Left lobe of liver (tissue), 2 donors: ENCODE results near the gene ACP1. TPM values are rescaled to one million over a fixed set of nuclear protein-coding genes. Genes with fewer than 3 reads are reported as not detected.

Experiments used
- ATAC-seq: fragments of 200-7000 bp; cut with Tn5 transposase; one replicate; pipeline ENCODE4 v1.9.1; 2020; ENCODE audit warnings: mild to moderate bottlenecking, moderate library complexity
- DNase-seq: peaks from one replicate; pipeline ENCODE4 v3.0.0-alpha.2; 2020; ENCODE audit warnings: low spot score
- total RNA-seq: library from RNA; stranded (reverse); gene quantifications from one replicate; pipeline ENCODE4 v1.2.1, GENCODE V29; 2021
- donor health status: DM: no; HTN: no; CAD: no; lungs with moderate emphysema.
- donor health status: DM: no; HTN: yes; CAD: no.

Gene ACP1
- 58.7 TPM for total RNA-seq

DNA sequence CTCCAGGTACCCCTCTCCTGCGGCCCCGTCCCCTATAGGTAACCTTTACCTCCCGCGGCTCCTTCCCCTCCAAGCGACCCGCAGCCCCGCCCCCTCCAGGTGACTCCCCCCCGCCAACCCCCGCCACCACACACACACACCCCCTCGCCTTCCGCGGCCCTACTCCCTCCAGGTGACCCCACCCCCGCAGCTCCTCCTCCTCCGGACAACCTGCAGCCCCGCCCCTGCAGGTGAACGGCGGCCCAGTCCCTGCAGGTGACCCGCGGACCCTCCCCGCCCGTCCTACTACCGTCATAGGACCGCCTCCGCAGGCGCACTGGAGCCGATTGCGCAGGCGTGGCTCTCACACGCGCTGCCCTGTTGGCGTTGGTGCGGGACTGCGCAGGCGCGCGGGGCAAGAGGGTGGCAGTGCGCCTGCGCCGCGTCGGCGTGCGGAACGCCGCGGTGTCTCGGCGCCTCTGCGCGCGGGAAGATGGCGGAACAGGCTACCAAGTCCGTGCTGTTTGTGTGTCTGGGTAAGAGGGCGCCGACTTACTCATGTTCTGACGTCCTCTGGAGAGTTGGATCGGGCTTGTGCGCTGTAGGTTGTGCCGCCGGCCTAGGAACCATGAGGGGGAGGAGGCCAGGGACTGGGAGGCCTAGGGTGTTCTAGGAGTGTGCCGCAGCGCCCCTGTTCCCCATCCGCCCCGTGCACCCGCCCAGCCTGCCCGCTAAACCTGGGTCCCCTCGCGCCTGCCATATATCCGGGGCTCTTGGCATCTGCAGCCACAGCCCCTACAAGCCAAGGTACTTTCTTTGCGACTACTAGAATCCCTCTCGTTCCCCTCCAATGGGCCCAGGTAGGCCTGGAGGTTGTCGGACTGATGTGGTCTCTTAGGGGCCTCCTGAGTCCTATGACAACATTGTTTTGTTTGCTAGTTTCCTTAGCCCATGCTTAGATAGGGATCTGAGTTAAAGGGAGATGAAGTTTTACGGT lies at the start of gene ACP1:
TSS of gene ACP1 (plus strand) at position 455 of the 976 bp plus-strand sequence. CDS start at position 473, 18 bp downstream.
- DNase-seq (peak; percentile 97), ATAC-seq (peak; percentile 92)

DNA sequence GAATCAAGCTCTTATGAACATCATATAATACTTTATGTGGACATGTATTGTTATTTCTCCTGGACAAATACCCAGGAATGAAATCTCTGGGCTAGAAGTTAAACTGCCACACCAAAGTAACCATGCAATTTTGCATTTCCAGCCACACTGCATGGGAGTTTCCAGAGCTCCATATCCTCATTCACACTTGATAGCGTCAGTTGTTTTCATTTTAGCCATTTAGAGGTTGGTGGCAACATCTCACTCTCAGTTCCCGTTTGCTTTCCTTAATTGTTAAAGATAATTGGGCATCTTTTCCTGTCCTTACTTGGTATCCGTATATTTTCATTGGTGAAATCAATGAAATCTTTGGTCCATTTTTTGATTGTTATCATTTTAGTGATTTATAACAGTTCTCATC lies 48.7 kb upstream of the ACP1 start:
- ATAC-seq (no peak), DNase-seq (no peak)

DNA sequence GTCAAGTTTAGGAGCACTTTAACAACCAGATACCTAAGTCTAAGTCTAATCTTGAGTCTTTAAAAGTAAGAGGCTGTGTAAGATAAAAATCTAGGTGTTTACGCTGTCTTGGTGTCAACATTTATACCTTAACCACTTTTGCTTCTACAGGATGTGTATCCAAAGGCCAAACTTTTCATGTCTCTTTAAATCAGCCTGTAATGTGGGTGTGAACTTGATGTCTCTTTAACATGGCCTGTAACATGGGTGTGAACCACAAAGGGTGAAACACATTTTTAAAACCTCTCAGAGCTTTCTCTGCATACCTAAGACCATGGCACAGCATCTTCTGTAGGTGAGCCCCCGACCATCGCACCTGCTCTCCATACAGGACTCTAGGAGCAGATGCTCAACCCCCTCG lies 41.3 kb upstream of the ACP1 start:
- no peak for ATAC-seq
- no peak for DNase-seq

DNA sequence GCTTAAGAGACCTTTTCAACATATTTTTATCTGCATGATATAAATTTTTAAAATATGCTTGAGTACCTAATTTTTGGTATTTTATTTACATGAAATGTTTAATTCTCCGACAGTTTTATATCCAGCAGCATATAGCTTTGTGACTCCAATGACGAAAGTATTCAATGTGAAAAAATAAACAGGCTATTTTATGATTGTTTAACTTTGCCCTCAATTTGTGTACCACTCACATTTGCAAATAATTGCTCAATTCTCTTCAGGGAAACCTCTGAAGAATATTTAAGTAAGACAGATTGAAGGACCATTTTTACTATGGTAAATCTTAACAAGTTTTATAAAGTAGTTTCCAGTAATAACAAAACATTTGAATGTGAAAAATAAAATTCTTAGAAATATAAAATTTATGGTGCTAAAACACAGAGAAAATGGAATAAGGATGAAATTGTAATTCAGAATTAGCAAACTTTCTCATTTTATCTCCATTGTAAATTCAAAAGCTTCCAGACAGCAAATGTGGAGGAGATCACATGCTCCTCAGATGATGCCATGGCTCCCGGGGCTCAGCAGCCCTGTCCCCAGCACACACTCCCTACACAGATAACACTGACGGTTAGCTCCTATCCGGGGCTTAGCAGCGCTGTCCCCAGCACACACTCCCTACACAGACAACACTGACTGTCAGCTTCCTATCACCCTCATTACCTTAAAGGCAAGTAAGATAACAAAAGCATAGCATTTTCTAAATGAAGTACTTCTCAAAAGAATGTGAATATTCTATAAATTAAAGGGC lies 40.6 kb upstream of the ACP1 start:
- ATAC-seq (peak; percentile 34), DNase-seq (no peak)

DNA sequence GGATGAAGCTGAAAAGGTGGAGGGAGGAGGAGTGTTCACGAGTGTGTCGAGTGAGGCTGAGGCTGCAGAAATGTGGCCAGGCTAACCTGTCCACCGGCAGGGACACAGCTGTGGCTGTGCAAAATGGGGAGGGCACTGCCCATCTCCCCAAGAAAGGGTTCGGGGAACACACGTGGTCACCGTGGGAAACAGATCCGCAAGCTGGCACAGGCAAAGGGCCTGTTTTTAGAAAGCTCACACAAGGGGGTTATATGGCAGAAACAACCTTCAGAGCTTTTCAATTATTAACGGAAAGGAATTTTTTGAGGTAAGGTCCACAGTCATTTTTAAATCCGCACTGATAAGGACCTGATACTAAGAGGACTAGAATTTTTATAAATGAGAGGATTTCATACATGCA lies 36.6 kb upstream of the ACP1 start:
- ATAC-seq (no peak), DNase-seq (no peak)

DNA sequence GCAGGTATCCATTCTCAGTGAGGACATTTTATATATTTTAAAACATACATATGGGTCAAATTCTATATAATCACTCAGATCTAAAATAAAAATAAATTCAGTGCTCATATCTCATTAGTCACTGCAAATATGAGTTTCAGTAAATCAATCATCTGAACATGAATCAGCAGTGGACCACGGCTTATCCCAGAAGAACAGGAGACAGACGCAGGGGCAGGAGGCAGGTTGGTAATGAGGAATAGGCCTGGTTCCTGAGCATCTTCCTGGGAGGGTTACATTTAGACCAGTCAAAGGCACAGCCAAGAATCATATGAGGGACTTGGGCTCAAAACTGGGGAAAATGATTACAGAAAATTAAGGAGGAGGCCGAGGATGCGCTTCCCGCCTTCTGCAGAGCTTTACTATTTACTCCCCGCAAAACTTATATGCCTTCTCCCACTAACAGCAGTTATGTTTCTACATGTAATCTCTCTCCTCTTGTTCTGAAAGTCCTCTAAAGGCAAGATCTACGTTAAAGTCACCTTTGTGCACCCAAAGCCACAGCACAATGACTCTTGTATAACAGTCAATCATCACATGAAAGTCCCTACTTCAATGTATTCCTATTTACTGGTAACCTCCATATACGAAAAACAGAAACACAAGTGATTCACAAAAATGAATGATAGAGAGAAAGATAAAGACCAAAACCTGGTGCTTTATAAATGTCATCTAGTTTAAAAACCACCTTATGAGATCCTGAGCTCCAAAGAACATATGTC lies 36.0 kb upstream of the ACP1 start:
- ATAC-seq (no peak), DNase-seq (no peak)

DNA sequence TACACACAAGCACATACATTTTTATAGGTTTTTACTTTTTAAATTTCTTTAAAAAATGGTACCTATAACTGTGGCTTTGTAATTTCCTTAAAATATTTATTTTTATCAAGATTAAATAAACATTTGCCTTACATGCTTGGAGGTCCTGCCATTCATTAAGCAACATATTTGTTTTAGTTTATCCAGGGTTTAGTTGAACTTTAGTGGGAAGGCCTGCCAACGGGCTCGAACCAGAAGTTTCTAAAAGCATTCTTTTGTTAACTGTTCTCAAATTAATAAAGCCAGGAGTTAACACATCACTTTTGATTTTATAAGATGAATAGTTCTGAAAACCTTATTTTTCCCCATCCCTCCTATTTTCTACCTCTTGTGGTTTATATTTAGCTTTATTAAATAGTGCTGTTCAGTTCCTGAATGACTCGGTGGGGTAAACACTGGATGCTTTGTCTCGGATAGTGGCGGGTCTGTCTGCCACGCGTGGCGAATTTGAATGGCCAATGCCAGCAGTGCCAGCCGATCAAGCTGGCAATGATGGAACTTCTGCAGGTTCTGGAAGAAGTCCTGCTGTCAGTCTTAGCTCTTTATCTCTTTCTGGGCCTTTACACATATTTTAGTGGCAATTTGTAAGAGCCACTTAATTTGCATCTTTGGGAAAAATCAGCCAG lies 33.1 kb upstream of the ACP1 start:
- peak; percentile 57 for DNase-seq
- ATAC-seq, result peak; percentile 84

DNA sequence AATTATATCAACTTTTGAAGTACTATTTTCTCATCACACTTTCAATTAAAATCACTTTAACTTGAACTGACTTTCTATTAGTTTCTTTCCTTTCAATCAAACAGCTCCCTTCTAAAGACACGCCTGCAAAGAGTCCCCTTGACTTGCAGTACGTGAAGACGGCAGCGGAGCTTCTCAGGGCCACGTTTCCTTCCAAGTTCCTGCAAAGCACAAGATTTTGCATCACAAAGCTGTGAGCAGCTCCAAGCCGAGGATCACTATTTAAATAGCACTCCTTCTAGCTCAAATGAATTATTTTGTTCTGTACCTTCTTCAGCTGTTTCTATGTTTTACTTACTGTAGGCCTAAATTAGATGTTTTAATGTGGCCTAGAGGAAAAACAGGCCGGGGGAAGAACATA lies 31.7 kb upstream of the ACP1 start:
- DNase-seq, result no peak
- no peak for ATAC-seq

DNA sequence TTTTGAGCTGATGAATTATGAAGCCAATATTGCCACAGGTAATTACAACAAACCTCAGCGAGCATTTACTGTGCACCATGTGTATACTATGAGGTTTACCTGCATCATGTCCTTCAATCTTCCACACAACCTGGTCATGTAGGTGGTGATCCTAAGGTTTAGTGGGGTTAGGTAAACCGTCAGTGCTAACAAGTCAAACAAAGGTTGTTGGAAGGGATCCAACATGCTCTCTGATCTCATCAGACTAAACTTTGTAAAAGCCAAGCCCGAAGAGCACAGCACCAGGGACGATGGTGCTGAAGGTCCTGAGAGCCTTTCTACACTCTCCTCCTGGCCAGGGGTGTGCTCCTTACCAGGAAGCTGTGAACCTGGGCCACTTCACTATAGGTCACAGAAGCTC lies 30.3 kb upstream of the ACP1 start:
- DNase-seq (no peak), ATAC-seq (peak; percentile 80)

DNA sequence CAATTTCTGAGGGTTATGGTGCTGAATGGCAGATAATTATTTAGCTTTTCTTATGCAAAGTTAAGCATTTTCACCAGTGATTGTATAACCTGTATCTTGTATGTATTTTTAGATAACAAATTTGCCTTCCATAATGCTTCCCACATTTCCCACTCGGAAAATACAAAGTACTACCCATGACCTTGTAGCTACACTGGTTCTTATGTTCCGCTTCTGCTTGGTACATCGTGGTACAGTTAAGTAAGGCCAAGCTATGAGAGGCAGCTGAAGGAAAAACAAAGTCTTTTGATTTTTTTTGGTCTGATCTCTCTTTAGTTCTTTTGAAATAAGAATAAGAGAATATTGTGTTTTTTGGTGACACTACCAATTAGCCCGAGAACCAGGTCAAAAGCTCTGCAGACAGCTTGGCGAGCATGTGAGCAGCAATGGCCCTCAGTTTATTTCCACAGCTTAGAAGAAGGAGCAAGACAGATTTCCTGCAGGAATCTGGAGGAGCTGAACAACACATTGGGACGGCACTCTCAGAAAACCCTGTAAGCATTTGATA lies 27.7 kb upstream of the ACP1 start:
- ATAC-seq (no peak), DNase-seq (no peak)

DNA sequence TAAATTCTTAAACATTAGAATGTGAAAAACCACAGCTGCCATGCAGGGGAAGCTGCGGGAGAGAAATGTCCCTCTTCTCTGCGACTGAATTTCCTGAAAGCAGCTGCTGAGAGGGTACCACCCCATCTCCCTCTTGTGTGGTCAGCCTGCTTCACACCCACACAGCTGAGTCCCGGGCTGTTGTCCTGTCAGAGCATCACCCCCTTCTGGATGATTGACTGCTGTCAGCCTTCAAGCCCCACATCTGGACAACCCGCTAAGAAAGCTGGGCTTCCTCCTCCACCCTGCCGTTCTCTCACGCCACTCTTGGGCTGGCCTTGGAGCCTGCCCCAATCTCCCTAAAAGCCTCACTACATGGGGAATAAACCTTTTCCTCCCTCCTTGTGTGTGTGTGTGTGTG lies 26.9 kb upstream of the ACP1 start:
- DNase-seq (no peak), ATAC-seq (no peak)

DNA sequence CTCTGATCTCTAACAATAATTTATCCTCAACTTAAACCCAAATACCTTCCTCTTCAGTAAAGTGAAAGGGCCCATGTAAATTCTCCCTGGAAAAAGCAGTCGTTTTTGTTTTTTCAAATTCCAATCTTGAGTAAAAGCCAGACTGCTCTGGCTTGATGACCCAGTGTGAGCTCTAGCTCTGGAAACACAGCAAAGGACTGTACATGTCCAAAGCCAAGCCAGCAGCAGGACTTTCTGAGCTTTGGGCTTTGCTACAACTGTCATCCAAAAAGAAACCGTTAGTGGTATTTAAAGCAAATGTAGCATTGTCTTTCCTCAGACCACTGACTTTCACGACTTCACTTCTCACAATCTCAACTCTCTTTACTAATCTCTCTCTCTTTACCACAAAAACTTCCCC lies 26.3 kb upstream of the ACP1 start:
- no peak for ATAC-seq

DNA sequence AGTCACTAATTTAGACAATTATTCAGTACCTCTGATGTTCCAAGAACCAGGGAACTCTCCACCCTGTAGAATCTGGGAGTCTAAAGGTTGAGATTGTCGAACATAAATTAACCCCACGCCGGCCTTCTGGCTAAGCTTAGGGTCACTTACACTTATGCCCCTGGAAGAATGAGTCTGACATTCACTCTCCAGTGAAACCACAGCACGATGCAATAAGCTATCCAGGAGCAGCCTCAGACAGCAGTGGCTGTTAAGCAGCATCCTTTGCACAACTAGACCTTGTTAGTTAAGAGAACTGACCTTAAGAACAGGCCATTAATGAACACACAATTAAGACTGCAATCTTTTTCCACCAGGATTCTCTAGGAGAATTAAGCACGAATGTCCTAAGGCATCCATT lies 25.9 kb upstream of the ACP1 start:
- ATAC-seq (no peak), DNase-seq (no peak)

More for the DNA sequence above, 26.3 kb upstream of the ACP1 start:
- DNase-seq, result no peak

DNA sequence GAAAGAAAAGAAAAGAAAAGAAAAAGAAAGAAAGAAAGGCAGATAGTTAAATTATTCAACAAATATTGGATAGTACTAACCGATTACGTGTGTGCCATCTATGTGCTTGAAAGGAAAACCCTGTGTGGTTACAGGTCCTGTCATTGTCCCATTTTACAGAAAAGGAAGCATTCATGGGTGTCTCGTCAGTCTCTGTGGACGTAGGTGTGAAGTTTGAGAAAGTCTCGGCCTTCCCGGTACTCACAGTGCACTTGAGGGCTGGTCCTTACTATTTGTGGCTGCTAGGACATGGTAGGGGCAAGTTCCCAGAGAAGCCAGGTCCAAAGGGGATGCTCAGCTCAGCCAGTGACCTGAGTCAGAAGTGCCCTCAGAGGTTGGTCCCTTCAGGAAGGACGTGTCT lies 20.2 kb upstream of the ACP1 start:
- no peak for ATAC-seq
- DNase-seq, result no peak

DNA sequence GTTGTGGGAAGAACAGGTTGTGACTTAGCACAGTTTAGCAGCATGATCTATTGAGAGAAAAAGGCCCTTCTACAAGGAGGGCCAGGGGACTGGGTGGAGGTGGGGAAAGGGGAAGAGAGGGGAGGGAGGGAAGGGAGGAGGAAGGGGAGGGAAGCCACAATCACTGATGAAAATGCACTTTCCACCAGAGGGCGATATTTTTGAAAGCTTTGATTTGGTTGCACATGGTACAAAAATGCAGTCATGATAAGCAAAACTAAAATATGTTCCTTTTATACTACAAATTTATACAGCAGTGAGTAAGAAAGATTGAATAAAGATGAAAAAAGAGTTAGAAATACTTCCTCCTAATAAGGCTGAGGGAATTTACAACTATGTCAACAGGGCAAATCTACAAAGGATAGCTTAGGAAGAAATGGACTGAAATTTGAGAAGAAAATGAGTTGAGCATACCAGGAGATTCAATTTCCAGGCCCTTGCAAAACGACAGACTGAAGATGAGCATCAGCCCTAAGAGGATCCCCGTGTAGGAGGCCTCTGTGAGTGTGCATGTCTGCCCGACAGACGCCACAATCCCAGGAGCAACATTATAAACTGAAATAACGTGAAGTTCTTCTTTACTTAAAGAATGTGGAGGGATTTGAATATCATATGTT lies 18.1 kb upstream of the ACP1 start:
- ATAC-seq (peak; percentile 89), DNase-seq (no peak)

DNA sequence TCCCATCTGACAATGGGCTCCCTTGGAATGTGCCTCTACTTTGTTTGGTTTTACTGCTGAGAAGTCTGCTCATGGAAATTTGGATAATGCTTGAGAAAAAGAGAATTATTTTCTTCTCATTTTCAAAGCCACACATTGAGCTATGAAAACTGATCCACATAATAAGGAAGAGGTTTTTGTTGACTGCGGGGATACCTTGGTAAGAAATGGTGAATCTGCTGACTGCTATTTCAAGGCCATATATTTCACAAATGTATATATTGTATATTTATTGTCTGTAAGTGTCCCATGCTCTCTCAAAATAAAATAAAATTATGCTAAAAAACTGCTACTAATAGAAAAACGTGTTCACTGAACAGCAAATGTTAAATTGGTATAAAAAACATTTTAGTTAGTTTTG lies 16.0 kb upstream of the ACP1 start:
- no peak for DNase-seq
- ATAC-seq, result no peak

DNA sequence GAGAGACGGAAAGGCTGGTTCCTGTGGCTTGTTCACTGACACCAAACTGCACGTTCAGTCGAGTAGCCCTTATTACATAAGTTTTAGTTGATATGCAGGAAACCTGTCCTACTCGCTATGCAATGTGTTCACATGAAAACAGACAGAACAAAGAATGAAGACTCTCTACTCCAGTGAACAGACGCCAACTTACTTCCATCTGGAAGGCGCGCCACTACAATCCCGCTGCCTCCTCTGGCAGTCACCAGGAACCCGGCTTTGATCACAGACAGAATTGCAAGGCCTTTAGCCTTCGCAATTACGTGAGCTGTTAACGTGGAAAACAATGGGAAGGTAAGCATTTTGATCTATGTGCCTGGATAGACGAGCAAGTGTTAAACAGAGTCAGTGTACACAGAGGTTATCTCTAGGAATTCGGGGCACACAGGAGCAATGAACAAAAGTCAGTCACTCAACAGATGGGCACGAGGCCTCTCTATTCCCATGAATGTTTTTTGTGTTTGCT lies 15.2 kb upstream of the ACP1 start:
- ATAC-seq (no peak), DNase-seq (no peak)

DNA sequence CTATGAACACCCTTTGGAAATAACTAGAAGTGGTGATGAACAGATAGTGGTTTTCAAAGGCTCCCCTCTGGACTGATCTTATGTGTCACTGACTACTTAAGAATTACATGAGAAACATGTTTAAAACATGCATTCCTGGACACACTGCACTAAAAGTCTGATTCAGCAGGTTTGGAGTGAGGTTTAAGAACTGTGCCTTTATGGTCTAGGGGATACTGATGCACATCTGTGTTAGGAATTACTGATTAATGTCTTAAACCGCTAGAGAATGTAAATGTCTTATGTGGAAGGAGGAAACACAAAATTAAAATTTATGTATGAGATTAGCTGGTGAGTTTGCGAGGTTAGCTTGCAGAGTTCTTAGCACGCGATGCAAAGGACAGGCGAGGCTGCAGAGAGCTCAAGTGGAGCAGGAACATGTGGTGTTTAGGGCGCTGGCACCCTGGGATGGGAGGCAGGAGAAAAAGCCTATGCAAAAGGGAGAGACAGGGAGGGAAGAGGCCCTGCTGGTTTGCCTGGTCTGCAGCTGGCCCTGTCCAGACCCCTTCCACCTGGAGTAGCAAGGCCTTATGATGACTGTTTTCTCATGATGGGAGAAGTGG lies 12.6 kb upstream of the ACP1 start:
- DNase-seq (no peak), ATAC-seq (no peak)

DNA sequence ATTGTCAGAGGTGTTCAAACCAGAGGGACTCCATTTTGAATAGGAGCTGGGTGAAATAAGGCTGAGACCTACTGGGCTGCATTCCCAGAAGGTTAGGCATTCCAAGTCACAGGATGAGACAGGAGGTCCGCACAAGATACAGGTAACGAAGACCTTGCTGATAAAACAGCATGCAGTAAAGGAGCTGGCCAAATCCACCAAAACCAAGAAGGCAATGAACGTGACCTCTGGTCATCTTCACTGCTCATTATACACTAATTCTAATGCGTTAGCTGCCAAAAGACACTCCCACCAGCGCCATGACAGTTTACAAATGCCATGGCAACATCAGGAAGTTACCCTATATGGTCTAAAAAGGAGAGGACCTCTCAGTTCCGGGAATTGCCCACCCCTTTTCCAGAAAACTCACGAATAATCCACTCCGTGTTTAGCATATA lies 11.5 kb upstream of the ACP1 start:
- no peak for DNase-seq
- no peak for ATAC-seq
